HG02852 (cell line): ENCODE data around the gene SPIB.
A peak's percentile ranks its signal among the peaks of the same experiment; 100 is the strongest.

ENCODE experiments used
- ATAC-seq: cut with Tn5 transposase; IDR thresholded peaks from one replicate; pipeline ENCODE4 v1.9.1; 2021; ENCODE audit warnings: mild to moderate bottlenecking, moderate library complexity; ENCODE audit not compliant: unreplicated experiment

SPIB gene

GRCh38 chr19:50417111-50418081, 1.3 kb upstream of the SPIB start:
- no peak for ATAC-seq

GRCh38 chr19:50419022-50419579, 363 bp downstream of the SPIB start:
- no peak for ATAC-seq

GRCh38 chr19:50419580-50420035, 870 bp downstream of the SPIB start:
- no peak for ATAC-seq

GRCh38 chr19:50420127-50420526, 1.4 kb downstream of the SPIB start:
- ATAC-seq: no peak

- no peak for ATAC-seq
Measured at GRCh38 chr19:50420808-50421207, 2.1 kb downstream of the SPIB start.

GRCh38 chr19:50422397-50423278, 3.9 kb downstream of the SPIB start:
- ATAC-seq: no peak

GRCh38 chr19:50423279-50424113, 4.8 kb downstream of the SPIB start:
- no peak for ATAC-seq

GRCh38 chr19:50425581-50425980, 6.8 kb downstream of the SPIB start:
- no peak for ATAC-seq

- ATAC-seq: no peak
Measured at GRCh38 chr19:50427318-50427925, 8.7 kb downstream of the SPIB start.

- ATAC-seq: no peak
Measured at GRCh38 chr19:50427997-50428425, 9.3 kb downstream of the SPIB start.

GRCh38 chr19:50428772-50429463, 10.2 kb downstream of the SPIB start:
- ATAC-seq: no peak

GRCh38 chr19:50430888-50431342, 12.2 kb downstream of the SPIB start:
- ATAC-seq: no peak

GRCh38 chr19:50431343-50432220, 12.8 kb downstream of the SPIB start:
- peak; percentile 74 for ATAC-seq

GRCh38 chr19:50432221-50433028, 13.7 kb downstream of the SPIB start, which contains the start of gene MYBPC2:
Gene MYBPC2 (plus strand): TSS chr19:50432892. CDS start chr19:50432954, 62 bp downstream.
- no peak for ATAC-seq

- ATAC-seq: no peak
Measured at GRCh38 chr19:50433201-50434180, 14.8 kb downstream of the SPIB start.

GRCh38 chr19:50434525-50434924, 15.8 kb downstream of the SPIB start:
- ATAC-seq: no peak
